OCI-LY1 (cell line): ENCODE measurements around the gene PLXND1.

ENCODE experiments used
- H2AFZ ChIP-seq: fragments of 200-600 bp; sonication (generic), shearing (Covaris generic); 2 replicates; pipeline ENCODE4 v1.6.0; 2014; ENCODE audit warnings: antibody characterized with exemption, mild to moderate bottlenecking, low read length
- H3F3A ChIP-seq: fragments of 200-600 bp; sonication (generic), shearing (Covaris generic); 2 replicates; pipeline ENCODE4 v1.6.0; 2014; ENCODE audit warnings: mild to moderate bottlenecking, antibody characterized with exemption, low read length, moderate library complexity; ENCODE audit not compliant: insufficient read depth
- H3K27ac ChIP-seq: fragments of 200-600 bp; sonication (generic); 2 replicates; pipeline ENCODE4 v1.5.1; 2014; ENCODE audit warnings: low read length, mixed run types, mild to moderate bottlenecking, low read depth; ENCODE audit not compliant: poor library complexity, severe bottlenecking
- H3K27me3 ChIP-seq: fragments of 200-600 bp; sonication (generic); 2 replicates; pipeline ENCODE4 v1.6.0; 2014; ENCODE audit warnings: antibody characterized with exemption, mild to moderate bottlenecking, low read length, moderate library complexity; ENCODE audit not compliant: insufficient read depth
- H3K36me3 ChIP-seq: fragments of 200-600 bp; sonication (generic); 2 replicates; pipeline ENCODE4 v1.6.1; 2014; ENCODE audit warnings: mild to moderate bottlenecking, antibody characterized with exemption, low read length, moderate library complexity, mixed read lengths; ENCODE audit not compliant: insufficient read depth
- H3K4me1 ChIP-seq: fragments of 200-600 bp; sonication (generic); 2 replicates; pipeline ENCODE4 v1.5.1; 2014; ENCODE audit warnings: mild to moderate bottlenecking, low read length, moderate library complexity; ENCODE audit not compliant: insufficient read depth, severe bottlenecking
- H3K4me2 ChIP-seq: fragments of 200-600 bp; sonication (generic), shearing (Covaris generic); 2 replicates; pipeline ENCODE4 v1.6.1; 2014; ENCODE audit warnings: low read length
- H3K4me3 ChIP-seq: fragments of 200-600 bp; sonication (generic); 2 replicates; pipeline ENCODE4 v1.5.1; 2014; ENCODE audit warnings: low read length, low read depth, mild to moderate bottlenecking, mixed read lengths; ENCODE audit not compliant: poor library complexity, severe bottlenecking
- H3K79me2 ChIP-seq: fragments of 200-600 bp; shearing (Covaris generic); 2 replicates; pipeline ENCODE4 v1.6.1; 2016; ENCODE audit warnings: mixed run types, low read length, mixed read lengths; ENCODE audit not compliant: insufficient read depth
- H3K9ac ChIP-seq: fragments of 200-600 bp; sonication (generic), shearing (Covaris generic); 2 replicates; pipeline ENCODE4 v1.6.1; 2014; ENCODE audit warnings: mild to moderate bottlenecking, low read length, mixed read lengths
- H3K9me2 ChIP-seq: fragments of 200-600 bp; sonication (generic), shearing (Covaris generic); 2 replicates; pipeline ENCODE4 v1.6.1; 2014; ENCODE audit warnings: low read depth, mild to moderate bottlenecking, low read length, mixed read lengths
- H3K9me3 ChIP-seq: fragments of 200-600 bp; shearing (Covaris generic); 2 replicates; pipeline ENCODE4 v1.6.1; 2014; ENCODE audit warnings: low read length, mixed read lengths
- H4K20me1 ChIP-seq: fragments of 200-600 bp; sonication (generic), shearing (Covaris generic); 2 replicates; pipeline ENCODE4 v1.6.0; 2016; ENCODE audit warnings: mild to moderate bottlenecking, low read length; ENCODE audit not compliant: insufficient read depth
- EZH2 ChIP-seq: fragments of 200-600 bp; sonication (generic), shearing (Covaris generic); IDR thresholded peaks from 2 replicates; pipeline ENCODE4 v1.8.0; 2017; ENCODE audit warnings: borderline replicate concordance, mixed run types, mild to moderate bottlenecking, antibody characterized with exemption, low read length, moderate library complexity, mixed read lengths
- TF ChIP-seq, protein P1 (sequence below): fragments of 200-600 bp; sonication (generic), shearing (Covaris generic); IDR thresholded peaks from 2 replicates; pipeline ENCODE4 v1.5.1; 2017; ENCODE audit warnings: mild to moderate bottlenecking, antibody characterized with exemption, low read length, moderate library complexity, mixed read lengths

PLXND1 gene

DNA sequence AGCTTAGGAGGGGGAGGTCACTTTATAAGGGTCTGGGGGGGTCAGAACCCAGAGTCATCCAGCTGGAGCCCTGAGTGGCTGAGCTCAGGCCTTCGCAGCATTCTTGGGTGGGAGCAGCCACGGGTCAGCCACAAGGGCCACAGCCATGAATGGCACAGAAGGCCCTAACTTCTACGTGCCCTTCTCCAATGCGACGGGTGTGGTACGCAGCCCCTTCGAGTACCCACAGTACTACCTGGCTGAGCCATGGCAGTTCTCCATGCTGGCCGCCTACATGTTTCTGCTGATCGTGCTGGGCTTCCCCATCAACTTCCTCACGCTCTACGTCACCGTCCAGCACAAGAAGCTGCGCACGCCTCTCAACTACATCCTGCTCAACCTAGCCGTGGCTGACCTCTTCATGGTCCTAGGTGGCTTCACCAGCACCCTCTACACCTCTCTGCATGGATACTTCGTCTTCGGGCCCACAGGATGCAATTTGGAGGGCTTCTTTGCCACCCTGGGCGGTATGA, 77.8 kb downstream of the PLXND1 start, which contains the start of gene RHO:
TSS of gene RHO (plus strand) at position 51 of the 512 bp plus-strand sequence. CDS start at position 146, 95 bp downstream.
- Histone ChIP-seq H3K36me3 (no peaks in the 10 kb centered on the region), H3K4me2 (no peak within 1 kb of the TSS), H3K27ac (no peak within 1 kb of the TSS), H3K27me3 (peaks cover 8% of the 10 kb centered on the region; the same call in 1 of the 2 replicates), H4K20me1 (no peaks in the 10 kb centered on the region), H3K4me1 (peaks cover 11% of the 10 kb centered on the region), H3K4me3 (no peak within 1 kb of the TSS), H3K9ac (no peak within 1 kb of the TSS), H3F3A (no peaks in the 10 kb centered on the region), H3K9me3 (no peaks in the 10 kb centered on the region), H3K79me2 (no peaks in the 10 kb centered on the region), H2AFZ (no peak within 1 kb of the TSS), H3K9me2 (no peaks in the 10 kb centered on the region)
- TF ChIP-seq EZH2, result no peak
- TF ChIP-seq, protein P1, sequence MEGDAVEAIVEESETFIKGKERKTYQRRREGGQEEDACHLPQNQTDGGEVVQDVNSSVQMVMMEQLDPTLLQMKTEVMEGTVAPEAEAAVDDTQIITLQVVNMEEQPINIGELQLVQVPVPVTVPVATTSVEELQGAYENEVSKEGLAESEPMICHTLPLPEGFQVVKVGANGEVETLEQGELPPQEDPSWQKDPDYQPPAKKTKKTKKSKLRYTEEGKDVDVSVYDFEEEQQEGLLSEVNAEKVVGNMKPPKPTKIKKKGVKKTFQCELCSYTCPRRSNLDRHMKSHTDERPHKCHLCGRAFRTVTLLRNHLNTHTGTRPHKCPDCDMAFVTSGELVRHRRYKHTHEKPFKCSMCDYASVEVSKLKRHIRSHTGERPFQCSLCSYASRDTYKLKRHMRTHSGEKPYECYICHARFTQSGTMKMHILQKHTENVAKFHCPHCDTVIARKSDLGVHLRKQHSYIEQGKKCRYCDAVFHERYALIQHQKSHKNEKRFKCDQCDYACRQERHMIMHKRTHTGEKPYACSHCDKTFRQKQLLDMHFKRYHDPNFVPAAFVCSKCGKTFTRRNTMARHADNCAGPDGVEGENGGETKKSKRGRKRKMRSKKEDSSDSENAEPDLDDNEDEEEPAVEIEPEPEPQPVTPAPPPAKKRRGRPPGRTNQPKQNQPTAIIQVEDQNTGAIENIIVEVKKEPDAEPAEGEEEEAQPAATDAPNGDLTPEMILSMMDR, result no peak

DNA sequence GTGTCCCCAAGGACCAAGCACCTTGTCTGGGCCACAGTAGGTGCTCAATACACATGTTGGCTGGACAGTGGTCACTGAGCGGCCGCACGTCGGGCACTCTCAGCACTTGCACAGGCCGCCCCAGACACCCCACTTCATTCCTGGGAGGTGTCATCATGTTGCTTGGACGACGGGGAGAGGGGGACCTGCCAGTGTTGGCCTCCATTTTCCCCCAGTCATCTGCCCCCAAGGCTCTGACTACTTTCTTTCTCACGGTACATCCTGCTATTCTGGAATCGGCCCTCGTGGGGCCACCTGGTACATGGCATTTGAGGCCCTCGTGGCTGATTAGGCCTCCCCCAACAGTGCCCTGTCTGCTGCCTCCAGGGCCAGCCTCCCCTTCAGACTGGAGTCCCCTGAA, 79.2 kb downstream of the PLXND1 start:
- H3K9ac ChIP-seq, result no peak overlapping the region
- H3K79me2 ChIP-seq, result no peaks in the 10 kb centered on the region
- no peak overlapping the region for H2AFZ ChIP-seq
- no peaks in the 10 kb centered on the region for H3K36me3 ChIP-seq
- no peaks in the 10 kb centered on the region for H3K9me2 ChIP-seq
- no peaks in the 10 kb centered on the region for H3F3A ChIP-seq
- no peak overlapping the region for H3K27ac ChIP-seq
- H3K4me2 ChIP-seq, result no peak overlapping the region
- peaks cover 11% of the 10 kb centered on the region for H3K4me1 ChIP-seq
- no peak overlapping the region for H3K4me3 ChIP-seq
- no peaks in the 10 kb centered on the region for H4K20me1 ChIP-seq
- TF ChIP-seq, protein P1, result no peak
- TF ChIP-seq EZH2, result no peak
- no peaks in the 10 kb centered on the region for H3K9me3 ChIP-seq
- H3K27me3 ChIP-seq, result no peaks in the 10 kb centered on the region; the same call in 1 of the 2 replicates

GRCh38 chr3:129526121-129526900, 80.2 kb downstream of the PLXND1 start:
- Histone ChIP-seq H3K4me2 (peak overlapping the region; percentile 38; the same call in 1 of the 2 replicates), H3K4me3 (no peak overlapping the region), H3F3A (no peaks in the 10 kb centered on the region), H3K79me2 (no peaks in the 10 kb centered on the region), H3K36me3 (no peaks in the 10 kb centered on the region), H3K9me2 (no peaks in the 10 kb centered on the region), H3K9ac (no peak overlapping the region), H3K27me3 (no peaks in the 10 kb centered on the region; the same call in 1 of the 2 replicates), H3K27ac (peak overlapping the region; percentile 19), H4K20me1 (no peaks in the 10 kb centered on the region), H2AFZ (no peak overlapping the region), H3K4me1 (peaks cover 11% of the 10 kb centered on the region), H3K9me3 (no peaks in the 10 kb centered on the region)
- TF ChIP-seq EZH2, result no peak
- TF ChIP-seq, protein P1, result no peak
